H1 (cell line): ENCODE data around the gene BNIP5. TPM values are rescaled to one million over a fixed set of nuclear protein-coding genes. Genes with fewer than 3 reads are reported as not detected.
A peak's percentile ranks its signal among the peaks of the same experiment; 100 is the strongest.

Experiments
- CREB1 ChIP-seq: IDR thresholded peaks from 2 replicates; pipeline ENCODE4 v1.6.1; 2012; ENCODE audit warnings: inconsistent platforms
- CTBP2 ChIP-seq: IDR thresholded peaks from 2 replicates; pipeline ENCODE4 v1.7.0; 2011; ENCODE audit warnings: borderline replicate concordance, mild to moderate bottlenecking, moderate library complexity, mixed read lengths, low read length; ENCODE audit not compliant: insufficient read depth, insufficient read length
- E2F6 ChIP-seq: IDR thresholded peaks from 2 replicates; pipeline ENCODE4 v1.6.1; 2012; ENCODE audit warnings: inconsistent platforms
- GTF2F1 ChIP-seq: IDR thresholded peaks from 2 replicates; pipeline ENCODE4 v1.6.1; 2012; ENCODE audit warnings: low read depth, low read length, improper control_type of control experiment, borderline replicate concordance
- KDM1A ChIP-seq: fragments of 200-600, 300-600 bp; sonication (generic); IDR thresholded peaks from 2 replicates; pipeline ENCODE4 v1.7.1; 2016; ENCODE audit warnings: mild to moderate bottlenecking, low read length, borderline replicate concordance
- KDM4A ChIP-seq: IDR thresholded peaks from one replicate; pipeline ENCODE4 v1.7.1; 2012; ENCODE audit warnings: low read depth, mild to moderate bottlenecking, moderate library complexity, low read length, inconsistent platforms; ENCODE audit not compliant: severe bottlenecking
- KDM5A ChIP-seq: fragments of 200-600 bp; IDR thresholded peaks from 2 replicates; pipeline ENCODE4 v1.7.1; 2012; ENCODE audit warnings: mild to moderate bottlenecking, low read length, inconsistent platforms, mixed read lengths
- MAFK ChIP-seq: IDR thresholded peaks from 2 replicates; pipeline ENCODE4 v1.6.1; 2012; ENCODE audit warnings: low read depth, mild to moderate bottlenecking, improper control_type of control experiment, low read length
- NRF1 ChIP-seq: IDR thresholded peaks from 2 replicates; pipeline ENCODE4 v1.6.1; 2011; ENCODE audit warnings: mild to moderate bottlenecking, low read depth, low read length, improper control_type of control experiment
- POLR2A ChIP-seq, 2 experiments: IDR thresholded peaks; 1 replicate in 1 of 2; 2 replicates in 1 of 2; pipeline ENCODE4 v1.6.1; 2011; ENCODE audit warnings: low read depth in 2 of 2, low read length in 2 of 2, mild to moderate bottlenecking in 2 of 2; ENCODE audit errors: control extremely low read depth in 1 of 2
- RAD21 ChIP-seq, 2 experiments: IDR thresholded peaks in 1 of 2; conservative IDR thresholded peaks in 1 of 2; 2 replicates each; pipeline ENCODE4 v1.6.1; 2011; ENCODE audit warnings: low read depth in 2 of 2, low read length in 2 of 2, improper control_type of control experiment in 1 of 2, inconsistent platforms in 1 of 2, mild to moderate bottlenecking in 1 of 2, moderate library complexity in 1 of 2
- RXRA ChIP-seq: IDR thresholded peaks from 2 replicates; pipeline ENCODE4 v1.6.1; 2011; ENCODE audit warnings: low read depth, mild to moderate bottlenecking, low read length, moderate library complexity; ENCODE audit not compliant: insufficient read depth
- SIN3A ChIP-seq, 2 experiments: IDR thresholded peaks in 1 of 2; conservative IDR thresholded peaks in 1 of 2; 2 replicates each; pipeline ENCODE4 v1.6.1; 2011 to 2012; ENCODE audit warnings: low read length in 2 of 2, improper control_type of control experiment in 1 of 2, low read depth in 1 of 2, mild to moderate bottlenecking in 1 of 2
- SRF ChIP-seq: IDR thresholded peaks from 2 replicates; pipeline ENCODE4 v1.6.1; 2011; ENCODE audit warnings: mild to moderate bottlenecking, low read depth, low read length, moderate library complexity
- TAF1 ChIP-seq: IDR thresholded peaks from 2 replicates; pipeline ENCODE4 v1.6.1; 2011; ENCODE audit warnings: mild to moderate bottlenecking, low read depth, low read length
- TEAD4 ChIP-seq: IDR thresholded peaks from 2 replicates; pipeline ENCODE4 v1.6.1; 2012; ENCODE audit warnings: low read depth, low read length, inconsistent platforms, mixed read lengths
- YY1 ChIP-seq: IDR thresholded peaks from 2 replicates; pipeline ENCODE4 v1.6.1; 2011; ENCODE audit warnings: low read depth, mild to moderate bottlenecking, low read length
- polyA plus RNA-seq, 7 experiments: library from polyadenylated mRNA; depleted of rRNA in 3 of 7; stranded (reverse) in 5 of 7; unstranded in 2 of 7; fragments of >200 nt in 5 of 7; fragments of 200-250 nt in 2 of 7; gene quantifications; 1 replicate in 5 of 7; 2 replicates in 1 of 7; 4 replicates in 1 of 7; pipeline versions ENCODE4 v1.2.1 to v1.2.3, GENCODE V29; 2011 to 2013; ENCODE audit warnings: missing spikeins in 2 of 7, mixed read lengths in 2 of 7
- total RNA-seq: library from RNA; stranded (reverse); fragmentation: NEBNext Ultra II Directional; extraction: Animal tissue kit (Norgen Biotek cat#: 25700); gene quantifications from 2 replicates; pipeline ENCODE4 v1.2.1, GENCODE V29; 2021

The BNIP5 gene
- total and polyA plus RNA-seq, 2 of the 8 experiments (the other 6 are each of a cell fraction or from before 2014, with no cell fraction given) = not detected

DNA sequence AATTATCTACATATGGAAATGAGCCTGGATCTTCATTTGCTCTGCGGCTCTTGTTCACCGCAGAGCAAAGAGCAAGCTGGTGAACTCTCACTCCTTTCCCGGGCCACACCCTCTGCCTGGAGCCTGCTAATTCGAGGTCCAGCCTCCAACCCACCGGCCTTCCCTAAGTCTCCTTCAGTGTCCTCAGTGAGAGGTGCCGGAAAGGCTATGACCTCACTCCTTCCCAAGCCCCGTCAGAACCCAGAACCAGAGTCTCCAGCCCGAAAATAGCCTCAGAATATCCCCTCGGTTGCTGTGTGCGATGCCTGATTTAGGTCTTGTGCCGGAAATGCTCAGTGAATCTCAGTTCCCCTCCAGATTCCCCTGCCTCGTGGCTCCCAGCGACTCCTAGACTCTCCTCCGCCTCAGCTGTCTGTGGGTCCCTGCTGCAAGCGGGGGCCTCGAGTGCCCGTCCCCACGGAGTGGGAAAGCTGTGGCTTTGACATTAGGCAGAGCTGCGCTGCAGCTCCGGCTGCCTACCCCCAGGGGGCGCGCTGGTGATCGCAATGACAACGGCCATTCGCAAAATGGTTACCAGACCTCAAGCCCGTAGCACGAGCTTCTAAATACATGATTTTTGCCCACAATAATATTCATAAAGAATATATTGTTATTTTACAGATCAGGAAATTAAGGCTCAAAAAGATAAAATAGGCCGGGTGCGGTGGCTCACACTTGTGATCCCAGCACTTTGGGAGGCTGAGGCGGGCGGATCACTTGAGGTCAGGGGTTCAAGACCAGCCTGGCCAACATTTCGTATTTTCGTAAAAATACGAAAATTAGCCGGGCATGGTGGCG lies 4.1 kb upstream of the BNIP5 start (continued):
- TF ChIP-seq MAFK (no peak), YY1 (peak; percentile 92), CTBP2 (no peak), E2F6 (peak; percentile 79), NRF1 (no peak), RAD21 (IDR thresholded peaks at IDR 0.05 in 1 of 2, conservative IDR thresholded peaks at IDR 0.05 in 1 of 2; ENCODE audit: low read depth in 2 of 2, low read length in 2 of 2) (peak; percentile 49 to 64), TEAD4 (peak; percentile 61; the same call in 1 of the 2 replicates), RXRA (no peak), GTF2F1 (no peak), SIN3A (conservative IDR thresholded peaks at IDR 0.05 in 1 of 2, IDR thresholded peaks at IDR 0.05 in 1 of 2; ENCODE audit: low read depth in 1 of 2, low read length in 2 of 2) (peak in 1 of 2 experiments; percentile 25; a peak in 1 of 4 replicates), TAF1 (0 out of 2 replicates have a peak, but pooled peaks have one; percentile 8), CREB1 (peak; percentile 61), KDM5A (no peak), KDM1A (no peak), POLR2A (IDR thresholded peaks at IDR 0.05; ENCODE audit: control extremely low read depth in 1 of 2, low read depth in 2 of 2, low read length in 2 of 2) (no peak), SRF (no peak), KDM4A (peak; percentile 21)
- TF ChIP-seq, all 59 proteins: peak for 12
